Neural cell (in vitro differentiated cells): ENCODE measurements around the gene CCDC27. TPM values are rescaled to one million over a fixed set of nuclear protein-coding genes. Genes with fewer than 3 reads are reported as not detected.

Experiments
- H2AFZ ChIP-seq: fragments of 200-600, 300-800 bp; sonication (generic), shearing (Covaris generic); 2 replicates; pipeline ENCODE4 v1.6.0; 2014; ENCODE audit warnings: low read depth, mild to moderate bottlenecking, antibody characterized with exemption, low read length, moderate library complexity
- H3F3A ChIP-seq: fragments of 200-600 bp; shearing (Covaris generic); 2 replicates; pipeline ENCODE4 v1.6.1; 2016; ENCODE audit warnings: mild to moderate bottlenecking, moderate library complexity, mixed read lengths, antibody characterized with exemption, low read length; ENCODE audit not compliant: insufficient read depth, poor library complexity, severe bottlenecking
- H3K27ac ChIP-seq: fragments of 200-600, 300-800 bp; sonication (generic), shearing (Covaris generic); 2 replicates; pipeline ENCODE4 v1.5.1; 2014; ENCODE audit warnings: mild to moderate bottlenecking, low read length, moderate library complexity
- H3K27me3 ChIP-seq: fragments of 300-800, 200-600 bp; sonication (generic), shearing (Covaris generic); 2 replicates; pipeline ENCODE4 v1.6.0; 2014; ENCODE audit warnings: mild to moderate bottlenecking, low read depth, low read length, moderate library complexity; ENCODE audit not compliant: insufficient read depth
- H3K36me3 ChIP-seq: fragments of 300-800, 200-600 bp; sonication (generic), shearing (Covaris generic); 2 replicates; pipeline ENCODE4 v1.5.1; 2014; ENCODE audit warnings: mild to moderate bottlenecking, antibody characterized with exemption, low read length, moderate library complexity; ENCODE audit not compliant: insufficient read depth
- H3K4me2 ChIP-seq: fragments of 300-800, 200-600 bp; sonication (generic), shearing (Covaris generic); 2 replicates; pipeline ENCODE4 v1.6.0; 2014; ENCODE audit warnings: mild to moderate bottlenecking, low read length
- H3K4me3 ChIP-seq: fragments of 300-800, 200-600 bp; sonication (generic), shearing (Covaris generic); 2 replicates; pipeline ENCODE4 v1.5.1; 2014; ENCODE audit warnings: mild to moderate bottlenecking, low read length, moderate library complexity
- H3K79me2 ChIP-seq: fragments of 200-600 bp; shearing (Covaris generic); replicated peaks from 2 replicates; pipeline ENCODE4 v1.6.0; 2014; ENCODE audit warnings: mild to moderate bottlenecking, low read length, moderate library complexity; ENCODE audit not compliant: insufficient read depth
- H3K9ac ChIP-seq: fragments of 300-800, 200-600 bp; sonication (generic), shearing (Covaris generic); 2 replicates; pipeline ENCODE4 v1.6.1; 2016; ENCODE audit warnings: mild to moderate bottlenecking, low read length, mixed read lengths
- H3K9me2 ChIP-seq: fragments of 200-600 bp; shearing (Covaris generic); 2 replicates; pipeline ENCODE4 v1.6.1; 2016; ENCODE audit warnings: mild to moderate bottlenecking, low read length, mixed read lengths; ENCODE audit not compliant: insufficient read depth
- H3K9me3 ChIP-seq: fragments of 200-600, 300-800 bp; sonication (generic), shearing (Covaris generic); 2 replicates; pipeline ENCODE4 v1.6.1; 2016; ENCODE audit warnings: mild to moderate bottlenecking, mixed run types, low read length, moderate library complexity, mixed read lengths
- H4K20me1 ChIP-seq: fragments of 200-600 bp; shearing (Covaris generic); 2 replicates; pipeline ENCODE4 v1.6.1; 2016; ENCODE audit warnings: mild to moderate bottlenecking, mixed run types; ENCODE audit not compliant: insufficient read depth
- CTCF ChIP-seq: fragments of 450-650 bp; IDR thresholded peaks from 2 replicates; pipeline ENCODE4 v1.5.1; 2014; ENCODE audit warnings: antibody characterized with exemption, mild to moderate bottlenecking, moderate library complexity; ENCODE audit not compliant: poor library complexity, severe bottlenecking
- EP300 ChIP-seq: fragments of 450-650 bp; conservative IDR thresholded peaks from 2 replicates; pipeline ENCODE4 v1.6.1; 2014; ENCODE audit warnings: antibody characterized with exemption, mild to moderate bottlenecking, moderate library complexity; ENCODE audit not compliant: poor library complexity, severe bottlenecking
- EZH2 ChIP-seq: fragments of 200-600, 300-800 bp; shearing (Covaris generic), sonication (generic); IDR thresholded peaks from 2 replicates; pipeline ENCODE4 v1.6.1; 2014; ENCODE audit warnings: antibody characterized with exemption, low read length, borderline replicate concordance, mild to moderate bottlenecking; ENCODE audit not compliant: insufficient read depth, poor library complexity, severe bottlenecking
- MXI1 ChIP-seq: fragments of 450-650 bp; conservative IDR thresholded peaks from 2 replicates; pipeline ENCODE4 v1.6.1; 2014; ENCODE audit warnings: antibody characterized with exemption, mild to moderate bottlenecking; ENCODE audit not compliant: poor library complexity, severe bottlenecking
- POLR2AphosphoS5 ChIP-seq: IDR thresholded peaks from 2 replicates; pipeline ENCODE4 v1.6.1; 2012
- RAD21 ChIP-seq: fragments of 450-650 bp; conservative IDR thresholded peaks from 2 replicates; pipeline ENCODE4 v1.6.1; 2014; ENCODE audit warnings: antibody characterized with exemption, mild to moderate bottlenecking, moderate library complexity
- REST ChIP-seq: IDR thresholded peaks from 2 replicates; pipeline ENCODE4 v1.6.1; 2012; ENCODE audit warnings: borderline replicate concordance
- SMC3 ChIP-seq: fragments of 450-650 bp; conservative IDR thresholded peaks from 2 replicates; pipeline ENCODE4 v1.6.1; 2014; ENCODE audit warnings: antibody characterized with exemption, mild to moderate bottlenecking, moderate library complexity; ENCODE audit not compliant: poor library complexity
- TAF1 ChIP-seq: IDR thresholded peaks from 2 replicates; pipeline ENCODE4 v1.6.1; 2012; ENCODE audit warnings: low read depth
- polyA plus RNA-seq: library from polyadenylated mRNA; depleted of rRNA; stranded (reverse); fragments of >200 nt; gene quantifications from 2 replicates; pipeline ENCODE4 v1.2.3, GENCODE V29; 2014

The CCDC27 gene
- polyA plus RNA-seq, 1 donor from 2014 or later: not detected

- Histone ChIP-seq H3K79me2 (peaks cover 5% of the 10 kb centered on the region), H4K20me1 (no peaks in the 10 kb centered on the region), H3K4me3 (peak overlapping the region; percentile 91), H3K9ac (peak overlapping the region; percentile 75), H3K36me3 (no peaks in the 10 kb centered on the region), H3K4me2 (peak overlapping the region; percentile 94), H3F3A (no peaks in the 10 kb centered on the region), H2AFZ (no peak overlapping the region), H3K9me2 (no peaks in the 10 kb centered on the region), H3K27ac (no peak overlapping the region), H3K9me3 (no peaks in the 10 kb centered on the region), H3K27me3 (no peaks in the 10 kb centered on the region)
- TF ChIP-seq TAF1 (no peak), EZH2 (no peak), RAD21 (no peak), MXI1 (no peak), POLR2AphosphoS5 (no peak), EP300 (no peak), CTCF (no peak), SMC3 (no peak), REST (no peak)
Measured at GRCh38 chr1:3745590-3746381, 6.5 kb upstream of the CCDC27 start.

- peak overlapping the region; percentile 16 for H3K27ac ChIP-seq
Measured at GRCh38 chr1:3746389-3746829, 5.8 kb upstream of the CCDC27 start.

More at GRCh38 chr1:3746389-3746829, 5.8 kb upstream of the CCDC27 start:
- H3K79me2 ChIP-seq: peaks cover 5% of the 10 kb centered on the region
- H3K9ac ChIP-seq: peak overlapping the region; percentile 75
- no peaks in the 10 kb centered on the region for H4K20me1 ChIP-seq
- peak overlapping the region; percentile 36 for H2AFZ ChIP-seq
- TF ChIP-seq SMC3: no peak
- TF ChIP-seq TAF1: no peak
- no peak for TF ChIP-seq EP300
- TF ChIP-seq MXI1: no peak
- no peak for TF ChIP-seq CTCF
- TF ChIP-seq EZH2: no peak
- TF ChIP-seq REST: no peak
- TF ChIP-seq RAD21: no peak
- no peak for TF ChIP-seq POLR2AphosphoS5
- H3F3A ChIP-seq: no peaks in the 10 kb centered on the region
- H3K9me2 ChIP-seq: no peaks in the 10 kb centered on the region
- peak overlapping the region; percentile 94 for H3K4me2 ChIP-seq
- no peaks in the 10 kb centered on the region for H3K27me3 ChIP-seq
- no peaks in the 10 kb centered on the region for H3K36me3 ChIP-seq
- H3K4me3 ChIP-seq: peak overlapping the region; percentile 91
- H3K9me3 ChIP-seq: no peaks in the 10 kb centered on the region
